GM19240 (cell line): ENCODE data around the gene EIF6.
"Not testable (repeated sequence)": the region's sequence is repeated elsewhere in the genome, so short reads cannot be mapped to it uniquely, and the experiment has no call there.

Source experiments
- DNase-seq: peaks from one replicate; pipeline ENCODE4 v3.0.0; 2011; ENCODE audit warnings: low spot score; ENCODE audit not compliant: insufficient read length

Gene EIF6

DNA sequence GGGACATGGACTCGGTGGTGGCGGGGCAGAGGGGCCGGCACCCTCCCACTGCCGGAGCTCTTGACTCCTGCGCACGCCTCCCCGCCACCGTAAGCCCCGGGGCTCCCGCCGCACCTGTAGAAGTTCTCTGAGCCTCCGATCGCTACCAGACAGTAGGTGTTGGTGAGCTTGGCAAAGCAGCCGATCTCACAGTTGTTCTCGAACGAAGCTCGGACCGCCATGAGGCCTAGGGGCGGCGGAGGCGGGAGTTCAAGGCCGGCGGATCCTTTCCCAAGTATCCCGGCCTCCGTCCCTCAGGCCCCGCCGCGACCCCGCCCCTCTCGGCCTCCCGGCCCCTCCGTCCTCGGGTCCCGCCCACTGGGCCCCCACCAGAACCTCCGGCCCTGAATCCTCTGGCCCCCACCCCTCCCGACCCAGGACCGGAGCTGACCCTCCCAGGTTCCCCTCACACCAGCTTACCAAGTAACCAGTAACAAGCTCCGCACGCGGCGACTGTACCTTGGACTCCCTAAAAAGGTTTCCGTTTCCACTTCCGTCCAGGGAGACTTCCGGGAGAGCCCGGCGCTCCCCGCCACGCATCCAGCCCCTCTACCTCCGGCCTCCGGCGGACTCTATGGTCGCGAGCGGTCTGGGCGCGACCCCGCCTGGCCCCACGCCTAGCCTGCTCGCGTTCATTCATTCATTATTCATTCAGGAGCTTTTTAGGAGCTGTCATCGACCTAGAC is at the start of gene EIF6:
Gene EIF6 (minus strand): TSS at position 506 of the 725 bp plus-strand sequence. CDS start 285 bp downstream, at position 221.
- peak; percentile 95 for DNase-seq

- DNase-seq = no peak
Measured at GRCh38 chr20:35333606-35334005, 49.0 kb upstream of the EIF6 start.

- no peak for DNase-seq
Measured at GRCh38 chr20:35332540-35333200, 48.1 kb upstream of the EIF6 start.

- peak; percentile 20 for DNase-seq
Measured at GRCh38 chr20:35329435-35330139, 45.0 kb upstream of the EIF6 start.

GRCh38 chr20:35328689-35329088 is 44.1 kb upstream of the EIF6 start:
- no peak for DNase-seq

- DNase-seq = no peak
Measured at GRCh38 chr20:35328095-35328685, 43.6 kb upstream of the EIF6 start.

DNA sequence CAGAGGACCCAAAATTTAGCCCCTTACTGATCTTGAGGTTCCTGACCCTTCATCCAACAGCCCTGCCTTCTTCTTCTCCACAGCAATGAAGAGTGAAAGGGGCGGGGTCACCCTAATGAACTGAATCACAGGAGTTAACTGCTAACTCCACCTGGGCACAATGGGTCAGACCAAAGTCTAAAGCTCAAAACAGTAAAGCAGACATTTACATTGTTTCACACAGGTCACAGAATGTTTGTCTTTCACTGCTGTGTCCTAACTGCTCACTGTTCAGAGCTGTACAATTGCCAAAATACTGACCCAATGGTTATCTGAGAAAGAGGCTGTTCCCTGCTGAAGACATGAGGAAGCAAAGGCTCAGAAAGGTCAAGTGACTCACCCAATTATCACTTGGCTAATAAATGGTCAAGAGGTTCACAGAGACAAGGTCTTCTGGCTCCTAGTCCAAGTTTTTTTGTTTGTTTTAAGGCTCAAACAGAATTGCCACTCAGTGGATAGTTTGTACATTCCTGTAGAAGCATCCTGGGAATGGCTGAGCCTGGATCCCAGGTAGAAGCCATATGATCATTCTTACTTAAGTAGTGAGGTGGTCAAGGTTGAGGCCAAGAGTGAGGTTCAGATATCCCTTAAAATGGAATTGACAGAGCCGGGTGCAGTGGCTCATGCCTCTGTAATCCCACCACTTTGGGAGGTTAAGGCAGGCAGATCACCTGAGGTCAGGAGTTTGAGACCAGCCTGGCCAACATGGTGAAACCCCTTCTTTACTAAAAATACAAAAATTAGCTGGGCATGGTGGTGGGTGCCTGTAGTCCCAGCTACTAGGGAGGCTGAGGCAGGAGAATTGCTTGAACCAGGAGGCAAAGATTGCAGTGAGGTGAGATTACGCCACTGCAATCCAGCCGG is 42.8 kb upstream of the EIF6 start:
- DNase-seq = no peak

GRCh38 chr20:35326740-35327073 is 42.1 kb upstream of the EIF6 start:
- no peak for DNase-seq

DNA sequence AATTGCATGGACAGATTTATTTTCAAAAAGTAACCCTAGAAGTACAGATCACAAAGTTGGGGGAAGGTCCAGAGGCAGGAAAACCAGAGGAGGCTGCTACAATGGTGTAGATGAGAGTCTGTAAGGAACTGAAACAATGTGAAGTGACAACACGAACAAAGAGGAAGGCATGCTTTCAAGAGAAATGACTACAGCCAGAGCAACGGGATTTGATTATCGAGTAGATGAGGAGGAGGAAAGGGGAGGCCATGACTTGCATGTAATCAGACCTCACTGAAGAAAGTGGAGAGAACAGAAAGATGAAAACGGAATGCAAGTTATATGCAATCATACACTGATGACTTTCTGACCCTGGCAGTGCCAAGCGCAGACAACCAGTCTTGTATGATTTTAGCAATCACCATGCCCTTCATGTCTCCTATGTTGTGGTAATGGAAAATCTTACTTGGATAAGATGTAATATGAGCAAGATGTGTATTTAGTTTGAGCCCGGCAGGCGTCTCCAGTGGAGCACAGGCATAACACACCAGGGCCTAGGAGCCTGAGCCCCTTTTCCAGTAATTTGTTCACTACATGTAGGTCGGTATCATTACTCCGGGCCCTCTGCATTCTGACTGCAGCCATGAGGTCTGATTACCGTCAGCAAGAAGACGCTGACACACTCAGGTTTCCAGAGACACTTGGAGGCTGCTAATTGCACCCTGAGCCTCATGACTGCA is 41.6 kb upstream of the EIF6 start:
- no peak for DNase-seq

- DNase-seq = no peak
Measured at GRCh38 chr20:35325401-35325800, 40.8 kb upstream of the EIF6 start.

DNA sequence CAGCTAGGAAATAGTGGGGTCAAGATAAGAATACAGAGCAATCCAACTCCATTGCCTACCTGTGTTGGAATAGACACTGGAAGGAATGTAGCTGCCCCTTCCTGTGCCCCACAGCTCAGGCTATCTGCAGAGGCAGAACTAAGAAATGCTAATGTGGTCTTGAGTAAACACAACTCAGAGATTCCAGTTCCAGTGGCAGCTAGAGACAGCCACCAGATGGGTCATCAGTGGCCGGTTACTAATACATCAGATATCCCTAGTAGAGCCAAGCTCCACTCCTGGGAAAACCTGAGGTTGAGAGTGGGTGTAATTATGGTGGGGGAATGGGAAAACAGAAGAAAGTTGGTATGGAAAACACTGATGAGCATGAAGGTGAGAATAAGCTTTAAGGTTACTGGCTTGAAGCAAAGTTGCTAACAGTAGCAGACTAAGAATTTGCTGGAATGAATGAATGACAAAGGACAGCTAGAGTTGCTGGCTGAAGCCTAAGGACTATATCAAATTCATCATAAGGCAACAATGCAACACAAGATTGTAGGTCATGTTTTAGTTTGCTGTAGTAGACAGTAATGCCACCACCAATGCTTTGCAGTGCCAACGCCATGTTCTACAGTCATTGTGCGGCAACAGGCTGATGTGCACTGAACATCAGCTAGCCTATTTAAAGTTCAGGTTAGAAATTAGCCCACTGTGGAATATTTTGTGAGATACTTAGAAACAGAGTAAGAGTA is 36.0 kb upstream of the EIF6 start:
- no peak for DNase-seq

- no peak for DNase-seq
Measured at GRCh38 chr20:35319871-35320197, 35.3 kb upstream of the EIF6 start.

DNA sequence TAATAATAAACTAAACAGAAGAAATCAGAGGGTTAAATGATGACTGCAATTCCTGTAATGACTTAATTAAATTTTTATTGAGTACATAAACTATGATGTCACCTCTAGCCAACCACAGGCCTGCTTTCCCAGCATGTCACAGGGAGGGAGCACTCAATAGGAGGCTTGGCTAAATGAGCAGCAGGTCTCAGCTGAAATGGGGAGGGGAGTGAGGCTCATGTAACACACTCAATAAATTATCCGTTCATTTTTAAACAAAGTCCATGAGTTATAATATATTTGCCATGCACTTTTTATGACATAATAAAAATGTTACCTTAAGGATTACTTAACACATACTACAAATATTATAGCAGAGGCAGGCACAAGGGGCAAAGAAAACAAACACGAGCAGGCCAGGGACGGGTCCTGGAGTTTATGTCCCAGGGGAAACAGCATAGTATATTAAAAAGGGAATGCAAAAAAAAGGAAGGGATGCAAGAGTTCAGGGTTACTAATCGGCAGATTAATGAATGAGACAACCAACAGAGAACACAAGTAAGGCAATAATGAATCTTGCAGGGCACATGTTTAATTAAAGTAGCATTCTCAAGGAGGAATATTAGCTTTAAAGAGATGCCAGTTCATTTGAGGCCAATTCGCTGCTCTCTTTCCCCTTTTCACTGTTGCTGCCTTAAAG is 34.8 kb upstream of the EIF6 start:
- no peak for DNase-seq

DNA sequence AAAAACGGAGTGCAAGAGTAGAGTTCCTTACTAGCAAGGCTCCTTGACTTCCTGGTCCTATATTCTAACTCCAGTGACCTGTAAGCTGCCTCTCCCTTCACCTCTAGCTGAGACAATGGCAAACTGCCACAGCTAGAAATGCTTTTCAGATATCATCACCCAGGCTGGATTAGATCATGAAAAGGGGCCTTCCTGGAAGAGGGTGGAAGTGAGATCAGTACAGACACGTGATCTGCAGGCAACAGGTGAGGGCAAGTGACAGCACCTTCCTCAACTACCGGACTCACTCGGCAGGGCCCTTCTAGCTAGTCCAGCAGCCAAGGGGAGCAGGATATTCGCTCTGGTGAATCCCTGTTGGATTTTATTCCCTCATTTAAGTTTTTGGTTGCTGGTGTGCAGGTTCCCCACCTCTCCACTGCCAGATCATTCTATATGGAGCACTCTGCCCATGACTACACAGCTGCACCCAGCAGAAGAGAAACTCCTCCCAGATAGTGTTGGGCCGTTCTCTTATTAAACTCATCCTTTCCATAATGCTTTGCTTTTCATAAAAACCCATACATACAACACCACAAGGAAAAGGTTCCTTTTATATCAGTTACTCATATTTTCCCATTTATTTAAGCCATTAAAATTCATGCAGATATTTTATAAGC is 34.1 kb upstream of the EIF6 start:
- no peak for DNase-seq

DNA sequence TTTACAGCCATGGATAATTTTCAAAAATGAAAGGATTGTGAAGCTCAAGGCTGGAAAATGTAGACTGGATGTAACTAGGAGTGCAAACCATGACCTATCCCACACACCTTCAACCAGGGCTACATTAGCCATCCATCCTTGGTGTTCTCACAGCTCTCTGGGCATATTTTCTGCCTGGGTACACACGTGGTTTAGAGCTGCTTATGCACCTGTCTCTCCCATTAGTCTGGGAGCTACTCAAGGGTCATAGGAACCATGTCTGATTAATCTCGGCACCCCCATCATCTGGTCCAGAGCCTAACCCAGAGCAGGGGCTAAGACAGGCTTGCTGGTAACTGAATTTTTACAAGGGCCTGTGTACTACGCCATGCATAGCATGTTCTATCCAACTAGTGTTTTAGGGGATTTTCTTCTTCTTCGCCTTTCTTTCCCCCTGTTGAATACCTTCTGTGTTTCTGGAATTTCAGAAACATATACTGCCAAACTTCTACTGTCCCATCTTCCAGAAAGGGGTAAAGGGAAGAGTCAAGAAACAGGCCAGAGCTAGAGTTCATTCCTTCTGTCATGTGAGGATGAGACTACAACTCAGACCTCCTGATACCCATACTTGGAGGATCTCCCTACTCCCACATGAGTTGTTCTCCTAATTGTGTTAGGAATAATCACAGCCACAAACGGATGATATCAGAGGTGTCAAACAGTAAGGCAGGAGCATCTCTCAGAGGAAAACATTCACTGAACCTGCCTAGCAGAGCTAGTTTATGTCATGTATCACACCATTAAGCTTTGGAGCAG is 33.0 kb upstream of the EIF6 start:
- DNase-seq = no peak

GRCh38 chr20:35316086-35316485 is 31.5 kb upstream of the EIF6 start:
- no peak for DNase-seq

DNA sequence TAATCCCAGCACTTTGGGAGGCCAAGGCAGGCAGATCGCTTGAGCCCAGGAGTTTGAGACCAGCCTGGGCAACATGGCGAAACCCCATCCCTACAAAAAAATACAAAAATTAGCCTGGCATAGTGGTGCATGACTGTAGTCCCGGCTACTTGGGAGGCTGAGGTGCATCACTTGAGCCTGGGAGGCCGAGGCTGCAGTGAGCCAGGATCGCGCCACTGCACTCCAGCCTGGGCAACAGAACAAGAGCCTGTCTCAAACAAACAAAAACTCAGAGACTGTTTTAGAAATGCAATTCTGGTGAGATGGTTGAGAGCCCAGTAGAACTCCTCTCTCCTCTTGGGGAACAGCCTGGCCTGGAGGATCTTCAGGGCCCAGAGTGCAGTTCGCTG is 31.1 kb upstream of the EIF6 start:
- not testable (repeated sequence) for DNase-seq
